Gastrocnemius medialis (tissue), 4 donors: ENCODE results near the gene MMP12.

Source experiments
- POLR2A ChIP-seq, 2 donors: fragments of 450-650 bp; IDR thresholded peaks; one replicate each; pipeline ENCODE4 v1.6.1; 2017; ENCODE audit warnings: antibody characterized with exemption in 2 of 2, mild to moderate bottlenecking in 2 of 2, moderate library complexity in 2 of 2
- TF ChIP-seq, protein P1 (sequence below), 5 experiments: fragments of 450-650 bp in 3 of 5; fragments of 200-600 bp in 2 of 5; sonication (generic) in 2 of 5; IDR thresholded peaks in 4 of 5; conservative IDR thresholded peaks in 1 of 5; 1 replicate in 4 of 5; 2 replicates in 1 of 5; pipeline ENCODE4 v1.5.1; 2016 to 2019; ENCODE audit warnings: antibody characterized with exemption in 5 of 5, mild to moderate bottlenecking in 3 of 5, moderate library complexity in 3 of 5

DNA sequence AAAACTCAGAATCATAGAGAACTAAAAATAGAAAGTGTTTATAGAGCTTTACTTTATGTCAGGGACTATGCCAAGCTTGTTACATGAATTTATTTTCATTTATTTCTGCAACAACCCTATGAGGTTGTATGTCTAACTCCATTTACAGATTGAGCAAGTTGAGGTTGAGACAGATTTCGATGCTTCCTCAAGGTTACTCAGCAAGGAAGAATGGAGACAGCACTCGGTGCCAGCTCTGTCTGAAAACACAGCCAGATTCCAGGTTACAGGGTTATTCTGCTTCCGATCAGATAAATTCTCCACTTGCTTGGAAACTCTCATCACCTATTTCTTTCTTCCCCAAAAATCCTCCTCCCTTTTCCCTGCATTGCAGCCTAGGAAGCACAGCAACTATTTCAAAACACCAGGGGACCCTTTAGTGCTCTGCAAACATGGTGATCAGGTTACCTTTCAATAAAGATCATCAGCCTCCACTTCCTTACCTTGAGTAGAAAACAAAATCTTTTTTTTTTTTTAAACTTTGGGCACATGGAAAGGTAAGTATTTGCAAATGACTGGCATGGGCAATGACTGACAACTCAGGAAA is 38.4 kb downstream of the MMP12 start:
- TF ChIP-seq, protein P1, sequence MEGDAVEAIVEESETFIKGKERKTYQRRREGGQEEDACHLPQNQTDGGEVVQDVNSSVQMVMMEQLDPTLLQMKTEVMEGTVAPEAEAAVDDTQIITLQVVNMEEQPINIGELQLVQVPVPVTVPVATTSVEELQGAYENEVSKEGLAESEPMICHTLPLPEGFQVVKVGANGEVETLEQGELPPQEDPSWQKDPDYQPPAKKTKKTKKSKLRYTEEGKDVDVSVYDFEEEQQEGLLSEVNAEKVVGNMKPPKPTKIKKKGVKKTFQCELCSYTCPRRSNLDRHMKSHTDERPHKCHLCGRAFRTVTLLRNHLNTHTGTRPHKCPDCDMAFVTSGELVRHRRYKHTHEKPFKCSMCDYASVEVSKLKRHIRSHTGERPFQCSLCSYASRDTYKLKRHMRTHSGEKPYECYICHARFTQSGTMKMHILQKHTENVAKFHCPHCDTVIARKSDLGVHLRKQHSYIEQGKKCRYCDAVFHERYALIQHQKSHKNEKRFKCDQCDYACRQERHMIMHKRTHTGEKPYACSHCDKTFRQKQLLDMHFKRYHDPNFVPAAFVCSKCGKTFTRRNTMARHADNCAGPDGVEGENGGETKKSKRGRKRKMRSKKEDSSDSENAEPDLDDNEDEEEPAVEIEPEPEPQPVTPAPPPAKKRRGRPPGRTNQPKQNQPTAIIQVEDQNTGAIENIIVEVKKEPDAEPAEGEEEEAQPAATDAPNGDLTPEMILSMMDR (IDR thresholded peaks at IDR 0.05 in 4 of 5, conservative IDR thresholded peaks at IDR 0.05 in 1 of 5), result no peak
- TF ChIP-seq POLR2A (IDR thresholded peaks at IDR 0.05), result no peak
